SK-N-SH (cell line): ENCODE measurements around the gene PTDSS2. TPM values are rescaled to one million over a fixed set of nuclear protein-coding genes. Genes with fewer than 3 reads are reported as not detected.

Experiments used
- CTCF ChIA-PET: fragments of 300-600, 350-600 bp; formaldehyde crosslinking; extraction: SDS; loops from one replicate; lab custom pipeline; 2021; lab: Yijun Ruan, JAX
- POLR2A ChIA-PET: fragments of 350-600 bp; sonication (Branson Sonifier 250); formaldehyde crosslinking; extraction: SDS; loops from one replicate; lab custom pipeline; 2020; ENCODE audit warnings: antibody characterized with exemption, inconsistent platforms; lab: Yijun Ruan, JAX
- DNase-seq: peaks from one replicate; pipeline ENCODE4 v3.0.0; 2012
- H2AFZ ChIP-seq: fragments of 200-600 bp; sonication (generic); 2 replicates; pipeline ENCODE4 v1.8.1; 2016; ENCODE audit warnings: antibody characterized with exemption, mild to moderate bottlenecking, low read depth
- H3F3A ChIP-seq: fragments of 200-600 bp; sonication (generic); replicated peaks from 2 replicates; pipeline ENCODE3; 2016; ENCODE audit warnings: antibody characterized with exemption, mild to moderate bottlenecking; ENCODE audit not compliant: insufficient read depth
- H3K27ac ChIP-seq, 2 experiments: fragments of 200-500 bp in 1 of 2; fragments of 200-600 bp in 1 of 2; sonication (Bioruptor generic) in 1 of 2; sonication (generic), shearing (Covaris generic) in 1 of 2; 2 replicates each; pipeline versions ENCODE4 v1.5.1 to v1.6.1; 2014 to 2016; ENCODE audit warnings: low read depth in 2 of 2, inconsistent platforms in 1 of 2, low read length in 1 of 2, mild to moderate bottlenecking in 1 of 2, mixed read lengths in 1 of 2
- H3K27me3 ChIP-seq: fragments of 200-600 bp; sonication (generic), shearing (Covaris generic); 2 replicates; pipeline ENCODE4 v1.6.1; 2016; ENCODE audit warnings: mixed run types; ENCODE audit not compliant: insufficient read depth
- H3K36me3 ChIP-seq, 2 experiments: fragments of 200-500 bp in 1 of 2; fragments of 200-600 bp in 1 of 2; sonication (Bioruptor generic) in 1 of 2; sonication (generic) in 1 of 2; replicated peaks in 1 of 2; 2 replicates each; pipeline versions ENCODE3 to v1.5.1; 2014 to 2016; ENCODE audit warnings: low read length in 1 of 2, mild to moderate bottlenecking in 1 of 2; ENCODE audit not compliant: insufficient read depth in 2 of 2, control insufficient read depth in 1 of 2
- H3K4me1 ChIP-seq, 2 experiments: fragments of 200-500 bp in 1 of 2; fragments of 200-600 bp in 1 of 2; sonication (Bioruptor generic) in 1 of 2; sonication (generic), shearing (Covaris generic) in 1 of 2; 2 replicates each; pipeline versions ENCODE4 v1.5.1 to v1.6.1; 2014 to 2016; ENCODE audit warnings: low read depth in 1 of 2, low read length in 1 of 2, mixed run types in 1 of 2; ENCODE audit not compliant: insufficient read depth in 2 of 2, control insufficient read depth in 1 of 2
- H3K4me2 ChIP-seq: fragments of 200-600 bp; sonication (generic), shearing (Covaris generic); 2 replicates; pipeline ENCODE4 v1.6.1; 2017; ENCODE audit warnings: mixed run types
- H3K4me3 ChIP-seq, 2 experiments: fragments of 200-500 bp in 1 of 2; fragments of 200-600 bp in 1 of 2; sonication (Bioruptor generic) in 1 of 2; sonication (generic), shearing (Covaris generic) in 1 of 2; 2 replicates each; pipeline versions ENCODE4 v1.5.1 to v1.8.1; 2014 to 2016; ENCODE audit warnings: low read depth in 2 of 2, inconsistent platforms in 1 of 2, low read length in 1 of 2, mild to moderate bottlenecking in 1 of 2, mixed read lengths in 1 of 2, moderate library complexity in 1 of 2
- H3K79me2 ChIP-seq: fragments of 200-600 bp; sonication (generic); 2 replicates; pipeline ENCODE4 v1.8.1; 2017; ENCODE audit warnings: mild to moderate bottlenecking; ENCODE audit not compliant: insufficient read depth
- H3K9ac ChIP-seq: fragments of 200-600 bp; sonication (generic); 2 replicates; pipeline ENCODE4 v1.6.1; 2017; ENCODE audit warnings: mixed run types
- H3K9me2 ChIP-seq: fragments of 200-600 bp; sonication (generic); 2 replicates; pipeline ENCODE4 v1.6.1; 2017; ENCODE audit warnings: mixed run types
- H3K9me3 ChIP-seq: fragments of 200-600 bp; sonication (generic); 2 replicates; pipeline ENCODE4 v1.6.1; 2017; ENCODE audit warnings: mixed run types, mild to moderate bottlenecking, moderate library complexity
- H4K20me1 ChIP-seq: fragments of 200-600 bp; sonication (generic); 2 replicates; pipeline ENCODE4 v1.6.1; 2017; ENCODE audit warnings: mild to moderate bottlenecking, mixed run types; ENCODE audit not compliant: insufficient read depth
- EP300 ChIP-seq, 2 experiments: IDR thresholded peaks; 2 replicates each; pipeline versions ENCODE4 v1.4.0 to v1.6.1; 2012; ENCODE audit warnings: borderline replicate concordance in 1 of 2, low read depth in 1 of 2, low read length in 1 of 2
- FOXJ3 ChIP-seq: sonication (generic); formaldehyde crosslinking; IDR thresholded peaks from 2 replicates; pipeline ENCODE4 v1.5.1; 2020; ENCODE audit warnings: mild to moderate bottlenecking, missing genetic modification reagents
- RAD21 ChIP-seq: IDR thresholded peaks from 2 replicates; pipeline ENCODE4 v1.6.1; 2012; ENCODE audit warnings: mild to moderate bottlenecking, low read length
- SIN3A ChIP-seq: IDR thresholded peaks from 2 replicates; pipeline ENCODE4 v1.6.1; 2012; ENCODE audit warnings: low read depth, mild to moderate bottlenecking, low read length, moderate library complexity, borderline replicate concordance
- TAF1 ChIP-seq: IDR thresholded peaks from 2 replicates; pipeline ENCODE4 v1.6.1; 2012; ENCODE audit warnings: low read depth, mild to moderate bottlenecking, low read length, moderate library complexity, borderline replicate concordance
- WGBS: methylation state at CpG from one replicate; pipeline ENCODE4 v1.1.6; 2017; ENCODE audit warnings: low lambda C conversion rate; 5-methylcytosine and 5-hydroxymethylcytosine counted together
- polyA plus RNA-seq, 3 experiments: library from polyadenylated mRNA; depleted of rRNA; stranded (reverse); fragments of >200 nt; gene quantifications; 2 replicates each; pipeline ENCODE4 v1.2.3, GENCODE V29; 2012
- TF ChIP-seq, protein P1 (sequence below): fragments of 150-350 bp; IDR thresholded peaks from 2 replicates; pipeline ENCODE4 v1.6.1; 2017; ENCODE audit warnings: antibody characterized with exemption, low read length, low read depth, borderline replicate concordance
- TF ChIP-seq, protein P2 (sequence below): IDR thresholded peaks from 2 replicates; pipeline ENCODE4 v1.4.0; 2012; ENCODE audit warnings: low read depth
- TF ChIP-seq, protein P3 (sequence below): IDR thresholded peaks from 2 replicates; pipeline ENCODE4 v1.6.1; 2012; ENCODE audit warnings: mild to moderate bottlenecking, low read depth, low read length, moderate library complexity

The PTDSS2 gene
- polyA plus RNA-seq, 1 of the 3 experiments (the other 2 are of a cell fraction) = 28.6 TPM

DNA sequence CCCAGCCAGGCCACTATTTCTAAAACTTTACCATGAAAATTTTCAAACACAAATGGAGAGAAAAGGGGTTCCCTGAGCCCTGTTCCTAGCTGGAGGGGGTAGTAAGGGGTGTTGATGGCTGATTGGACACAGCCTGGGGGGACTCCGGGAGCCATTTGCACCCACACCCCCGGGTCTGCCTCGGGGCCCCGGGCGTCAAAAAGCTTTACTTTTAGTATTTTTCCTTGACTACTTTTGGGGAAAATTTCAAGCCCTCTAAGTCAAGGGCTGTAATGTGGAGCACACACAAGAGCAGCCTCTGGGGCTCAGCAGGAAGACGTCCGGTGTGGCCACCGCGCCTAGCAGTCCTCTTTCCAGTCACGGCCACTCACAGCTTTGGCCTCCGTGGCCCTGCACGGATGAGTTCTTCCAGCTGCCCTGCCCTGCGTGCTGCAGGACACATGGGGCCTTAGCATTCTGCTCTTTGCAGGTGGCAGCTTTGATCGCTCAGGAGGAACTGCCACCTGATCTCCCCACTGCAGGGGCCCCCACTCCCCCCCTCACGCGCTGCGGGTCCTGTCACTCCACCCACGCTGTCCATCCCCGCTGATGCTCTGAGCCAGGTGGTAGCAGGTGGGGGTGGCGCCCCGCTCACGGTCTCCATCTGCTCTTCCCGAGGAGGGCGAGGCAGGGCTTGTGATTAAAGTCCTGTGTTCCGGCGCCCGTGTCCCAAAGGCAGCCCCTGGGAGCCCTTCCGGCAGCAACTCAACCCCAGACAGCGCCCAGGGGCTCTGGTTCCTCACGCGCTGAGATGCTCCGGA is 42.5 kb downstream of the PTDSS2 start:
- ChIA-PET CTCF (no interaction called here), POLR2A (interaction anchor here (0.8 kb wide), 1 partner anchor 9 kb away, joined by 3 read pairs; no protein-coding TSS in a partner anchor)
- 93% methylated on average over 14 of the region's 32 CpGs for WGBS

More for the DNA sequence above, 42.5 kb downstream of the PTDSS2 start:
- Histone ChIP-seq H3F3A (peaks cover 5% of the 10 kb centered on the region), H3K27ac (no peak overlapping the region; a peak in 1 of 4 replicates), H3K9ac (no peak overlapping the region), H3K9me3 (no peaks in the 10 kb centered on the region), H3K4me2 (no peak overlapping the region), H3K4me1 (no peaks in the 10 kb centered on the region; a peak in 1 of 4 replicates), H4K20me1 (no peaks in the 10 kb centered on the region), H2AFZ (no peak overlapping the region), H3K9me2 (no peaks in the 10 kb centered on the region), H3K27me3 (no peaks in the 10 kb centered on the region), H3K36me3 (peaks cover 5 to 49% of the 10 kb centered on the region in 2 experiments), H3K79me2 (0 out of 2 replicates have a peak, but pooled peaks cover 3% of the 10 kb centered on the region), H3K4me3 (no peak overlapping the region)
- DNase-seq = peak; percentile 34
- TF ChIP-seq, protein P1, sequence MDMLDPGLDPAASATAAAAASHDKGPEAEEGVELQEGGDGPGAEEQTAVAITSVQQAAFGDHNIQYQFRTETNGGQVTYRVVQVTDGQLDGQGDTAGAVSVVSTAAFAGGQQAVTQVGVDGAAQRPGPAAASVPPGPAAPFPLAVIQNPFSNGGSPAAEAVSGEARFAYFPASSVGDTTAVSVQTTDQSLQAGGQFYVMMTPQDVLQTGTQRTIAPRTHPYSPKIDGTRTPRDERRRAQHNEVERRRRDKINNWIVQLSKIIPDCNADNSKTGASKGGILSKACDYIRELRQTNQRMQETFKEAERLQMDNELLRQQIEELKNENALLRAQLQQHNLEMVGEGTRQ = no peak
- TF ChIP-seq RAD21 = no peak
- TF ChIP-seq, protein P2, sequence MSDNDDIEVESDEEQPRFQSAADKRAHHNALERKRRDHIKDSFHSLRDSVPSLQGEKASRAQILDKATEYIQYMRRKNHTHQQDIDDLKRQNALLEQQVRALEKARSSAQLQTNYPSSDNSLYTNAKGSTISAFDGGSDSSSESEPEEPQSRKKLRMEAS = no peak
- no peak for TF ChIP-seq EP300 (IDR thresholded peaks at IDR 0.05; ENCODE audit: borderline replicate concordance in 1 of 2, low read depth in 1 of 2, low read length in 1 of 2)
- TF ChIP-seq, protein P3, sequence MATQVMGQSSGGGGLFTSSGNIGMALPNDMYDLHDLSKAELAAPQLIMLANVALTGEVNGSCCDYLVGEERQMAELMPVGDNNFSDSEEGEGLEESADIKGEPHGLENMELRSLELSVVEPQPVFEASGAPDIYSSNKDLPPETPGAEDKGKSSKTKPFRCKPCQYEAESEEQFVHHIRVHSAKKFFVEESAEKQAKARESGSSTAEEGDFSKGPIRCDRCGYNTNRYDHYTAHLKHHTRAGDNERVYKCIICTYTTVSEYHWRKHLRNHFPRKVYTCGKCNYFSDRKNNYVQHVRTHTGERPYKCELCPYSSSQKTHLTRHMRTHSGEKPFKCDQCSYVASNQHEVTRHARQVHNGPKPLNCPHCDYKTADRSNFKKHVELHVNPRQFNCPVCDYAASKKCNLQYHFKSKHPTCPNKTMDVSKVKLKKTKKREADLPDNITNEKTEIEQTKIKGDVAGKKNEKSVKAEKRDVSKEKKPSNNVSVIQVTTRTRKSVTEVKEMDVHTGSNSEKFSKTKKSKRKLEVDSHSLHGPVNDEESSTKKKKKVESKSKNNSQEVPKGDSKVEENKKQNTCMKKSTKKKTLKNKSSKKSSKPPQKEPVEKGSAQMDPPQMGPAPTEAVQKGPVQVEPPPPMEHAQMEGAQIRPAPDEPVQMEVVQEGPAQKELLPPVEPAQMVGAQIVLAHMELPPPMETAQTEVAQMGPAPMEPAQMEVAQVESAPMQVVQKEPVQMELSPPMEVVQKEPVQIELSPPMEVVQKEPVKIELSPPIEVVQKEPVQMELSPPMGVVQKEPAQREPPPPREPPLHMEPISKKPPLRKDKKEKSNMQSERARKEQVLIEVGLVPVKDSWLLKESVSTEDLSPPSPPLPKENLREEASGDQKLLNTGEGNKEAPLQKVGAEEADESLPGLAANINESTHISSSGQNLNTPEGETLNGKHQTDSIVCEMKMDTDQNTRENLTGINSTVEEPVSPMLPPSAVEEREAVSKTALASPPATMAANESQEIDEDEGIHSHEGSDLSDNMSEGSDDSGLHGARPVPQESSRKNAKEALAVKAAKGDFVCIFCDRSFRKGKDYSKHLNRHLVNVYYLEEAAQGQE = no peak
- TF ChIP-seq SIN3A = no peak
- no peak for TF ChIP-seq TAF1
- no peak for TF ChIP-seq FOXJ3
